NCI-H526 treated with DMSO at 0.1 percent for 48 hours (cell line): ENCODE measurements around the gene AUTS2.
"Not testable (repeated sequence)": the region's sequence is repeated elsewhere in the genome, so short reads cannot be mapped to it uniquely, and the experiment has no call there.

Experiments used
- DNase-seq: peaks from one replicate; lab custom pipeline; 2025; lab: John Stamatoyannopoulos, UW

Gene AUTS2

DNA sequence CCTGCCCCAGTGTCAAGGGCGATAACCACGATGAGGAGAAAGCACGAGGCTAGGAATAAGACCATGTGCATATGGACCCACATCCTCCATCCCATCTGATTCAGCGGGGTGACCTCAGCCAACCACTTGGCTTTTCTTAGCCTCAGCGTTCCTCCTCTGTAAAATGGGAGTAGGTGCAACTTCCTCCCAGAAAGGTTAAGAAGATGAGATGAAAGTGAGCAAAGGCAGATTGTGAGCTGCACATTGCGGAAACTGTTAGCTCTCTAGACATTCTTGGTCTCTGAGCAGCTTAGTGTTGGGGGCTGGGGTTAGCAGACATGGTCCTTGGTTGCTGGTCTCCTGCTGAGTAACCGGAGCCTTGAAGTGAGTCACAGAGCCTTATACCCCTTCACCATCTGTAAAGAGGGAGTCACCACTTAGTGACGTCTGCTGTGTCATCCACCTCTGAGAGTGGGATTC is 1036.4 kb downstream of the AUTS2 start:
- no peak for DNase-seq

- DNase-seq, result no peak
These were observed 1037.4 kb downstream of the AUTS2 start for GRCh38 chr7:70635633-70636032.

- no peak for DNase-seq
These were observed 1037.9 kb downstream of the AUTS2 start for GRCh38 chr7:70636169-70636568.

DNA sequence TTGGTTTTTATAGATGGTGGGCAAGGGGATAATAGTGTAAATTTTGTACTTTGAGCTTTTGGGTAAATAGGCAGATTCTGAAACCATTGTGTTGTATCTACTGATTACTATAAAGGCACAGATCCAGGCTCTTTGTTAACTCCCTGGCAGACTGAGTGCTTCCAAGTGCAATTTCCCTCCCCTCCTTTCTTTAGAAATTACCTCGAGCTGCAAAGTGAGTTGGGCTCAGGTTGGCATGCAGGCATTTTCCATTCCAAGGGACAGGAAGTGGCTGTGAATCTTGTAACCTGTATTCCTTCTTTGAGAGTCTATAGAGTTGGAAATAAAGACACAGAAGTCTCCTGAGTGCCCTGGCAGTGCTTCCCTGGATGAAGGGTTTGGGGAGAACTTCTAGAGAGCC is 1039.5 kb downstream of the AUTS2 start:
- DNase-seq, result no peak

DNA sequence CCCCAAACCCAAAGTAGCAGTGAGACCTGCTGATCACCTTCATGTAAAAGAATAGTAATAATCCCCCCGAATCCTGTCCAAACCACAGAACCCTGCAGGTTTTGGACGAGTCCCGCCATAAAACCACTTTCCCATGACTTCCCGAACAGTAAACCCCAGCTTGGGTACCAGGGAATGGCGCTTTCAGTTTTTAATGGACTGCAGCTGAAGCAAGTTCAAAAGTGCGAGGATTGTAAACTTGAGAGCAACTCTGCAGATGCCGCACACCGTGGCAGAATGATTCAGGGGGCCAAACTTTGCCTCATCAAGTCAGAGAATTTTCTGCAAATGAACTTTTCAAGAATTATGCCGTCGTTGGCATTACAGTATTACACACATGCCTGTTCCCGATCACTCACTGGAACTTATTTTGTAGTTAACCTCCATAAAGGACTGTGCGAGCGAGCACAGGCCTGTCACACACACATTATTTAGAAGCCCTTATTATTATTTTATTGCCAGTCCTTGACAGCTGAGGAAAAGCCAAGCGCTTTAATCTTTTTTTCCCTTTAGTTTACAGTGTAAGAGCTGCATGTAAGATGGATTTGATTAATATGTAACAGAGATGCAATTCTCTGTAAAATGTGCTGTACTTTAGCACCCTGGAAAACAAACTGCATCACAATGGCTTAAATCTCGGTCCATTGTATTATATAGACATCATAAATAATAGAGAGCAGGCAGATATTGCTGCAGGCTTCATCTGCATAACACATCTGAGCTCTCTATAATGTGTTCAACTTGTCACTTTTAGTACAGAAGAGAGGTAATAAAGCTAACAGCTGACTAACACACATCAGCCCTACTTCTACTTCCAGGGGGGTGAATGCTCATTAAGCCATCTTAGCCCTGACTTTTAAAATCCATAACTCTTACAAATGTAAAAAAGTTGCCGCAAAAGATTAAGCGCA is 1040.2 kb downstream of the AUTS2 start:
- DNase-seq, result no peak

DNA sequence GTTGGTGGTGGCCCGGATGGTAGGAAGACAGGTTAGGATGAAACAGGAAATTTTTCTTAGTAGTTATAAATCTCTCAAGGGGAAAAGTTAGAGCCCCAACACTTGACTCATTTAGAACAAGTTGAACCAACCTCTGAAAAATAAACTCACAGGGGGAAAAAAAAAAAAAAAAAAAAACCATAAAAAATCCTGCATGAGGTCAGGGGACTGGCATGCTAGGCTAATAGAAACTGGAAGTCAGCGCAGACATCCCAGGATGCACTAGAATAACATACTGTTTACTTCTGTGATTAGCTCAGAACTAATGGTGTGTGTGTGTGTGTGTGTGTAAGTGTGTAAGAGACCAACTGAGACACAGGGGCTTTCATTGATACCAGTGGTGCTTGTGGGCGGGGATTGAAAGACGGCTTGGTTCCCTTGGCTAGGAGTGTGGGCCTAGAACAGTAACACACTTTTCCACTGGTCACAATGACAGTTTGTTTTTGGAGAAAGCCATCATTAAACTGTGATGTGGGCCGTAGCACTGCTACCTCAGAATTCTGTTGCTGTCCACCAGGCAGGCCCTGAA is 1042.1 kb downstream of the AUTS2 start:
- DNase-seq, result no peak

DNA sequence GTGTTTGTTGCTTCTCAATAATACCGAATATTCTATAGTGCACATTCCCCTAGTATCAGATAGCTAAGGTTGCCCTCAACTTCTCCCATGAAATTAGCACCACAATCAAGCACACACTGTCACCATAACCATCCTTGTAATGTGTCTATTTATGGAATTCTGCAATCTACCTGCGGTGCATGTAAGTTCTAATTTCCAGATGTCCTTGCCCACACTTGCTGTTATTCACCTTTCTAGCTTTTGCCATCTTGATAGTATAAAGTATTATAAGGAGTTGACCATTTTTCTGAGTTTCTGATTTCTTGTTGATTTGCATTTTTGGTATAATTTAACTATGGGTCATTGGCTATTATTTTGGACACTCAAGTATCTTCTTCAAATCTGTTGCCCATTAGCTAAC is 1043.6 kb downstream of the AUTS2 start:
- no peak for DNase-seq

DNA sequence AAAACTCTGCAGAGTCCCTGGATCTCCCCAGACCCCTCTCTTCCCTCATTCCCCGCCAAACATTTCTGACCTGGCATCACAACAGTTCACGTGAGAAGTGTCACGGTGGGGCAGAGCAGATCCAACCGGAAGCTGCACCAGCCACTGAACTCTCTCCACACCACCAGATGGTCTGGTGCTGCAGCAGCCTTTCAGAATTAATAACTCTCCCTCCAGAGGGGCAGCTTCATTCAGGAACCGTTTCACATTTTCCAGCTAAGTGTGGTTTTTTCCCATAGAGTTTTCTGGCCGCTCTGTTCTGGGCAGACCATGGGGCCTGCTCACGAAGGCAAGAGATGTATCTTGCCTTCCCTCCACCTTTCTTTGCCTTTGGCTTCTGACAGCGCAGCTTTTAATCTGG is 1047.0 kb downstream of the AUTS2 start:
- no peak for DNase-seq

- no peak for DNase-seq
These were observed 1047.6 kb downstream of the AUTS2 start for GRCh38 chr7:70645876-70646351.

DNA sequence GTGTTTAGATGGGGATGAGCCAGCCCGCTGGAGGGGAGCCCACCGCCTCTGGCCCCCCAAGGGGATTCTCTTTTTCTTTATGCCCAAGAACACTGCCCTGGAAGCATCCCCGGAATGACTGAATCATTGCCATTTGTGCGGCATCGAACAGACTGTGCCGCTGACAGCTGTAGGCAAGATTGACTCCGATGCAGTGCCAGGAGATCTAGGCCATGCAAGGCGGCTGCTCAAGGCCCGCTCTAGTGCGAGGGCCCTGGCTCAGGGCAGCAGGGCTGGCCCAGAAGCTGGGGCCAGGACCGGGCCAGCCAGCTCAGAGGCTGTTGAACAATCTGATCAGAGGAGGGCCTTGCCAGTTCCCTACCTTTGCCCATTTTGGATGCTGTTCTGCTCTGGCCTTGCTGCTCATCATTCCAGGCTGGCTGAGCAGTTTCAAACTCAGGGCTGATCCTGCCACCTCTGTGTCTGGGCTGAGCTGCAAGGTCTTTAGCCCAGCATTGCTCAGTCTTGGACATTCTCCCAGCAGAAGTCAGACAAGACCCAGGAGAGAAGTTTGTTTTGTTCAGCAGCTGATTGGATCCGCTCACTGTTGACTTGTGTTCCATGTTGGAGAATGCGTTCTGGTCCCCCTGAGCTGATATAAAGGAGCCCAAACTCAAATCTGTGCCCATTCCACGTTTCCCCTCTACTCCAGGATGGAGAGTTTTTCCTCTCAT is 1048.4 kb downstream of the AUTS2 start:
- DNase-seq, result no peak

- no peak for DNase-seq
These were observed 1049.7 kb downstream of the AUTS2 start for GRCh38 chr7:70647801-70648498.

DNA sequence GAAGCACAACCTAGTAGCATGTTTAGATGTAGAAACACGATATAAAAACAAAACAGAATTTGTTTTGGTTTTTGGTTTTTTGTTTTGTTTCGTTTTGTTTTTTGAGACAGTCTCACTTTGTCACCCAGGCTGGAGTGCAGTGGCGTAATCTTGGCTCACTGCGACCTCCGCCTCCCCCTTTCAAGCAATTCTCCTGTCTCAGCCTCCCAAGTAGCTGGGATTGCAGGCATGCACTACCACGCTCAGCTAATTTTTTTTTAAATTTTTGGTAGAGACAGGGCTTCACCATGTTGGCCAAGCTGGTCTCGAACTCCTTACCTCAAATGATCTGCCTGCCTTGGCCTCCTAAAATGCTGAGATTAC is 1050.2 kb downstream of the AUTS2 start:
- not testable (repeated sequence) for DNase-seq

GRCh38 chr7:70649323-70649722 is 1051.0 kb downstream of the AUTS2 start:
- DNase-seq, result no peak

DNA sequence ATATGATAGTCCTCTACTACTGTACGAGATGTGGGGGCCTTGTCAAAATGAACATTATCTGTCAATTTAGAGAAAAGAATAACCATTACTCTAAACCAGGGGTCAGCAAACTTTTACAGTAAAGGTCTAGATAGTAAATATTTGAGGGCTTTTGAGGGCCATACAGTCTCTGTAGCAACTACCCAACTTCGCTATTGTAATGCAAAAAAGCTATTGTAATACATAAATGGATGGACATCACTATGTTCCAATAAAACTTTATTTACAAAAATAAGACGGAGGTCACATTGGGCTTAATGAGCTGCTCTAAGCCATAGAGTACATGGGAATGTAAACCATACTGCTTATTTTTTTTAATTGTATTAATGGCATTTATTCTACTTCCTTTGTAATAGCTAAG is 1055.9 kb downstream of the AUTS2 start:
- no peak for DNase-seq

DNA sequence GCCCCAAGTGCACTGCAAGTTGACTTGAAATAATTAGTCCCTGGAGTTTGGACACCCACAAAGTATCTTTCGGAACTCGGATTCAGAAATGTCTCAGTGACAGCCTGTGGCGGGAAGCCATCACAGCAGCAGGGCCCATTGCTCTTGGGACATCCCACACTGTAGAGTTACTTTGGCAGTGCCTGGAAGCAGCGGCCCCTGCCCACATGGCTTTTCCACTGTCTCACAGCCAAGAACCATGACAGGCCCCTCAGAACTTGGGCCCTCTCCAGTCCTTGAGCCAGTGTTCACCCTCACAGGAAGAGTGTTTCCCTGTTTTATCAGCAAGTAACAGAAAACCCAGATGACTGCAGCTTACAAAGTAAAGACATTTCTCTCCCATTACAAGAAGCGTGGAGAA is 1056.7 kb downstream of the AUTS2 start:
- no peak for DNase-seq

- no peak for DNase-seq
These were observed 1057.4 kb downstream of the AUTS2 start for GRCh38 chr7:70655694-70656093.

GRCh38 chr7:70657571-70657970 is 1059.3 kb downstream of the AUTS2 start:
- DNase-seq, result no peak

- DNase-seq, result no peak
These were observed 1059.8 kb downstream of the AUTS2 start for GRCh38 chr7:70657989-70658632.

DNA sequence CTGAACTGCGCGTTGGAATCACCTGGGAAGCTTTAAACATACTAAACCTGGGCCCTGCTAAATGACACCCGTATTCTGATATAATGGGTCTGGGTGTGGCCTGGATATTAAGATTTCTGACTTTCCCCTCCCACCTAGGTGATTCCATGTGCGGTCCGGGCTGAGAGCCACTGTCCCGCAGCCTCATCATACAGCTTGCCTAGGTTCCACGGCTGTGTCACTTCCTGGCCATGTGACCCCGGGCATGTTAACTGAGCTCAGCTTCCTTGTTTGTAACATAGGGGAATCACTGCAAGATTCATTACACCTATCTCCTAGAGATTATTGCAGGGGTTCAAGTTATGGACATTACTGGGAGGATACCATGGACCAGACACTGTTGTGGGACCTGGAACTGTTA is 1061.0 kb downstream of the AUTS2 start:
- DNase-seq, result no peak

DNA sequence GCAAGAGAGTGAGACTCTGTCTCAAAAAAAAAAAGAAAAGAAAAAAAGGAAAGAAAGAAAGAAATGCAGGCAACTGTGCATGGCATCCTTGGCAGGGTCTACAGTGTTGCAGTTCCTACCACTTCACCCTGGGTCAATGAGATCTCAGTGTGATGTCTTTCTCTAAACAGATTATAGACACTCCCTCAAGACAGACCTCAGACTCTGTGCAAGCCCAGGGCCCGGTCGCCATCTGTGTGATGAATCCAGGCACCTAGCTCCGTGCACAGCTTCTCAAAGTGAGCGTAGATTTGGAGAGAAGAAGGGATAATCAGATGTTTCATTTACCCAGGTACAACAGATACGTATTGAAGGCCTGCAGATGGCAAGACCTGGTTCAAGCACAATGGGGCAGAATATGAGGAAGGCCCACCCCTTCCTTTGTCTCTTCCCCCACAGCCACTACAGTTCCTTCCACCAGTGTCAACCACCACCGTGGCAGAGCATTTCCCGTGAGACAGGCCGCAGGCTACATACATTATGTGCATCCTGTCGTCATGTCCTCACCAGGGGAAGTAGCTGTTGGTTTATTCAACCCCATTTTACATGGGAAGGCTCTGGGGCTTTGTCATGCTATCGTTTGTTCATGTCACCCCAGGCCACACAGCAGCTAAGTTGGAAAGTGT is 1062.0 kb downstream of the AUTS2 start:
- DNase-seq, result no peak

DNA sequence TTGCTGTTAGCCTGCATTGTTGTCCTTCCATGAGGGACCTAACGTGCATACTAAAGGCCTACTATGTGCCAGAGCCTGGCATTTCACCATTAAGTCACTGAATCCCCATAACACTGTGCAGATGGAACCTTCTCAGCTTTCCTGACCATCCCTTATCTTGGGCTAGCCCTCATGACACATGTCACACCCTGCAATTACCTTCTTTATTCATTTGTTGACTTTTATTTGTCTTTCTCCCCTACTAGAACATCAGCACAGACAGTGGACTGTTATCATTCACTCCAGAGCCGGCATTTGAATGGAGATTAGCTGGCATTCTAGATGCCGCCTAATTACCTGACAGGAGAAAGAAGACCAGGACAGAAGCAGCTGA is 1062.5 kb downstream of the AUTS2 start:
- no peak for DNase-seq
